Measurements from ENCODE around the gene ALDH1B1.

DNA sequence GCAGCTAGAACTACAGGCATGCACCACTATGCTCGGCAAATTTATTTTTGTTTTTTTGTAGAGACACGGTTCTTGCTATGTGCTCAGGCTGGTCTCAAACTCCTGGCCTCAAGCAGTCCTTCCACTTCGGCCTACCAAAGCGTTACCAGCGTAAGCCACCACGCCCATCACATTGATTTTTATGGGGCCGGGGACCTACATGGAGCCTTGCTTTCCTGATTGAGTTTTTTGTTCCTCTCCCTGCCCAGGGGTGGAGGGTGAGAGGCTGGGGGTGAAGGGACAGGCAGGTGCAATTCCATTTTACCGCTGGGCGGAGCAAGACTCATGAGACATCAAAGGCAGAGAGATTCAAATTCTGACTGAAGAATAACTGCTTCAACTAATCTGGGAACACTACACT is 1.9 kb downstream of the ALDH1B1 start:
- TF ChIP-seq, protein P1, sequence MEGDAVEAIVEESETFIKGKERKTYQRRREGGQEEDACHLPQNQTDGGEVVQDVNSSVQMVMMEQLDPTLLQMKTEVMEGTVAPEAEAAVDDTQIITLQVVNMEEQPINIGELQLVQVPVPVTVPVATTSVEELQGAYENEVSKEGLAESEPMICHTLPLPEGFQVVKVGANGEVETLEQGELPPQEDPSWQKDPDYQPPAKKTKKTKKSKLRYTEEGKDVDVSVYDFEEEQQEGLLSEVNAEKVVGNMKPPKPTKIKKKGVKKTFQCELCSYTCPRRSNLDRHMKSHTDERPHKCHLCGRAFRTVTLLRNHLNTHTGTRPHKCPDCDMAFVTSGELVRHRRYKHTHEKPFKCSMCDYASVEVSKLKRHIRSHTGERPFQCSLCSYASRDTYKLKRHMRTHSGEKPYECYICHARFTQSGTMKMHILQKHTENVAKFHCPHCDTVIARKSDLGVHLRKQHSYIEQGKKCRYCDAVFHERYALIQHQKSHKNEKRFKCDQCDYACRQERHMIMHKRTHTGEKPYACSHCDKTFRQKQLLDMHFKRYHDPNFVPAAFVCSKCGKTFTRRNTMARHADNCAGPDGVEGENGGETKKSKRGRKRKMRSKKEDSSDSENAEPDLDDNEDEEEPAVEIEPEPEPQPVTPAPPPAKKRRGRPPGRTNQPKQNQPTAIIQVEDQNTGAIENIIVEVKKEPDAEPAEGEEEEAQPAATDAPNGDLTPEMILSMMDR (IDR thresholded peaks at IDR 0.05; ENCODE audit: extremely low read depth in 1 of 2, insufficient read depth in 1 of 2, low read depth in 1 of 2, low read length in 2 of 2): no peak
- TF ChIP-seq MYC (IDR thresholded peaks at IDR 0.05; ENCODE audit: low read depth, low read length): no peak
- TF ChIP-seq EZH2 (IDR thresholded peaks at IDR 0.05; ENCODE audit: borderline replicate concordance, low read depth, low read length, severe bottlenecking): no peak
- TF ChIP-seq, protein P2, sequence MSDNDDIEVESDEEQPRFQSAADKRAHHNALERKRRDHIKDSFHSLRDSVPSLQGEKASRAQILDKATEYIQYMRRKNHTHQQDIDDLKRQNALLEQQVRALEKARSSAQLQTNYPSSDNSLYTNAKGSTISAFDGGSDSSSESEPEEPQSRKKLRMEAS (IDR thresholded peaks at IDR 0.05; ENCODE audit: insufficient read depth, insufficient read length): no peak
- no peak for TF ChIP-seq POLR2A (IDR thresholded peaks at IDR 0.05; ENCODE audit: low read depth, low read length)

All from endothelial cell of umbilical vein (primary cell).